HL-60 (cell line): ENCODE results near the gene PACRG.

Experiments
- DNase-seq, 2 experiments: peaks; one replicate each; pipeline ENCODE4 v3.0.0-alpha.2; 2010 to 2020; ENCODE audit warnings: low read depth in 1 of 2, low spot score in 1 of 2
- H3K27ac ChIP-seq: fragments of 250-450 bp; sonication (Bioruptor Pico); replicated peaks from 2 replicates; pipeline ENCODE4 v1.5.1; 2020; ENCODE audit warnings: mild to moderate bottlenecking, moderate library complexity
- H3K27me3 ChIP-seq: fragments of 250-450 bp; sonication (Bioruptor Pico); 2 replicates; pipeline ENCODE4 v1.5.1; 2021; ENCODE audit warnings: mild to moderate bottlenecking, moderate library complexity; ENCODE audit not compliant: insufficient read depth, poor library complexity, severe bottlenecking
- H3K4me3 ChIP-seq: replicated peaks from 2 replicates; pipeline ENCODE4 v1.5.1; 2011; ENCODE audit warnings: mild to moderate bottlenecking, control low read depth, low read length; ENCODE audit not compliant: insufficient read depth
- GABPA ChIP-seq: IDR thresholded peaks from 2 replicates; pipeline ENCODE4 v1.6.1; 2012; ENCODE audit warnings: low read depth
- POLR2AphosphoS5 ChIP-seq: IDR thresholded peaks from 2 replicates; pipeline ENCODE4 v1.6.1; 2012; ENCODE audit warnings: low read depth
- SPI1 ChIP-seq: IDR thresholded peaks from 2 replicates; pipeline ENCODE4 v1.6.1; 2012; ENCODE audit warnings: low read depth, mild to moderate bottlenecking, borderline replicate concordance
- TF ChIP-seq, protein P1 (sequence below): IDR thresholded peaks from one replicate; pipeline ENCODE4 v1.5.1; 2011; ENCODE audit warnings: low read length, control low read depth, inconsistent platforms; ENCODE audit not compliant: insufficient read depth
- TF ChIP-seq, protein P2 (sequence below): IDR thresholded peaks from 2 replicates; pipeline ENCODE4 v1.6.1; 2012; ENCODE audit warnings: low read depth; ENCODE audit not compliant: insufficient replicate concordance

The PACRG gene

DNA sequence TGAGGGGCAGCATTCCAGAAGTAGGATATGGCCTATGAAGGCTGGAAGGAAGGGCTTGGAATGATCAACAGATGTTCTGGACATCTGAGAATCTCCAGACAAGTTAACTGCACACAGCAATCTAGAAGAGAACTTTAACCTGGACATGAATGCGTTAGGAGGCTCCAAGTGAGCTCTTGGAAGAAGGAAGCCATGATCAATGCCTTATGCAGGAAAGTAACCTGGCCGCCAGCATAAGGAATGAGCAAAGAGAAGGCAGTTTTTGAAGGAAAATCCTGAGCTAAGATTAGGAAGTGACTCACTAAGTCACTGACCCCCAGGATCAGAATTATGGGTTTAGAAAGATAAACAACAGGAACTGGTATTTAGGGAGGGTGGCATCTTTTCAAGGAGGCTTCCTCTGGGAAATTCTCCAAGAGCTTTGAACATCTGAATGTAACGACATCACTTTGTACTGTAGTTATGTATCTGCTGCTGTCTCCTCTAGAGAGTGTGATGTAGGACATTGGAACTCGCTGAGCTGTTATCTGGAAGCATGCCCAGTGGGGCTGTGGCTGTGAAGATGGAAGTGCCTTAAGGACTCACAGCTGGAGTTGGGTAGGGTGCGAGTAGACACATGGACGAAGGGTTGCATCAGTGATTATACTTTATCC lies 236.8 kb downstream of the PACRG start:
- DNase-seq = no peak
- no peaks in the 10 kb centered on the region for H3K27me3 ChIP-seq
- H3K27ac ChIP-seq = no peak overlapping the region
- TF ChIP-seq, protein P1, sequence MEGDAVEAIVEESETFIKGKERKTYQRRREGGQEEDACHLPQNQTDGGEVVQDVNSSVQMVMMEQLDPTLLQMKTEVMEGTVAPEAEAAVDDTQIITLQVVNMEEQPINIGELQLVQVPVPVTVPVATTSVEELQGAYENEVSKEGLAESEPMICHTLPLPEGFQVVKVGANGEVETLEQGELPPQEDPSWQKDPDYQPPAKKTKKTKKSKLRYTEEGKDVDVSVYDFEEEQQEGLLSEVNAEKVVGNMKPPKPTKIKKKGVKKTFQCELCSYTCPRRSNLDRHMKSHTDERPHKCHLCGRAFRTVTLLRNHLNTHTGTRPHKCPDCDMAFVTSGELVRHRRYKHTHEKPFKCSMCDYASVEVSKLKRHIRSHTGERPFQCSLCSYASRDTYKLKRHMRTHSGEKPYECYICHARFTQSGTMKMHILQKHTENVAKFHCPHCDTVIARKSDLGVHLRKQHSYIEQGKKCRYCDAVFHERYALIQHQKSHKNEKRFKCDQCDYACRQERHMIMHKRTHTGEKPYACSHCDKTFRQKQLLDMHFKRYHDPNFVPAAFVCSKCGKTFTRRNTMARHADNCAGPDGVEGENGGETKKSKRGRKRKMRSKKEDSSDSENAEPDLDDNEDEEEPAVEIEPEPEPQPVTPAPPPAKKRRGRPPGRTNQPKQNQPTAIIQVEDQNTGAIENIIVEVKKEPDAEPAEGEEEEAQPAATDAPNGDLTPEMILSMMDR = no peak
- TF ChIP-seq GABPA = no peak
- TF ChIP-seq, protein P2, sequence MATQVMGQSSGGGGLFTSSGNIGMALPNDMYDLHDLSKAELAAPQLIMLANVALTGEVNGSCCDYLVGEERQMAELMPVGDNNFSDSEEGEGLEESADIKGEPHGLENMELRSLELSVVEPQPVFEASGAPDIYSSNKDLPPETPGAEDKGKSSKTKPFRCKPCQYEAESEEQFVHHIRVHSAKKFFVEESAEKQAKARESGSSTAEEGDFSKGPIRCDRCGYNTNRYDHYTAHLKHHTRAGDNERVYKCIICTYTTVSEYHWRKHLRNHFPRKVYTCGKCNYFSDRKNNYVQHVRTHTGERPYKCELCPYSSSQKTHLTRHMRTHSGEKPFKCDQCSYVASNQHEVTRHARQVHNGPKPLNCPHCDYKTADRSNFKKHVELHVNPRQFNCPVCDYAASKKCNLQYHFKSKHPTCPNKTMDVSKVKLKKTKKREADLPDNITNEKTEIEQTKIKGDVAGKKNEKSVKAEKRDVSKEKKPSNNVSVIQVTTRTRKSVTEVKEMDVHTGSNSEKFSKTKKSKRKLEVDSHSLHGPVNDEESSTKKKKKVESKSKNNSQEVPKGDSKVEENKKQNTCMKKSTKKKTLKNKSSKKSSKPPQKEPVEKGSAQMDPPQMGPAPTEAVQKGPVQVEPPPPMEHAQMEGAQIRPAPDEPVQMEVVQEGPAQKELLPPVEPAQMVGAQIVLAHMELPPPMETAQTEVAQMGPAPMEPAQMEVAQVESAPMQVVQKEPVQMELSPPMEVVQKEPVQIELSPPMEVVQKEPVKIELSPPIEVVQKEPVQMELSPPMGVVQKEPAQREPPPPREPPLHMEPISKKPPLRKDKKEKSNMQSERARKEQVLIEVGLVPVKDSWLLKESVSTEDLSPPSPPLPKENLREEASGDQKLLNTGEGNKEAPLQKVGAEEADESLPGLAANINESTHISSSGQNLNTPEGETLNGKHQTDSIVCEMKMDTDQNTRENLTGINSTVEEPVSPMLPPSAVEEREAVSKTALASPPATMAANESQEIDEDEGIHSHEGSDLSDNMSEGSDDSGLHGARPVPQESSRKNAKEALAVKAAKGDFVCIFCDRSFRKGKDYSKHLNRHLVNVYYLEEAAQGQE = no peak
- no peak for TF ChIP-seq SPI1
- no peak for TF ChIP-seq POLR2AphosphoS5
- no peak overlapping the region for H3K4me3 ChIP-seq

DNA sequence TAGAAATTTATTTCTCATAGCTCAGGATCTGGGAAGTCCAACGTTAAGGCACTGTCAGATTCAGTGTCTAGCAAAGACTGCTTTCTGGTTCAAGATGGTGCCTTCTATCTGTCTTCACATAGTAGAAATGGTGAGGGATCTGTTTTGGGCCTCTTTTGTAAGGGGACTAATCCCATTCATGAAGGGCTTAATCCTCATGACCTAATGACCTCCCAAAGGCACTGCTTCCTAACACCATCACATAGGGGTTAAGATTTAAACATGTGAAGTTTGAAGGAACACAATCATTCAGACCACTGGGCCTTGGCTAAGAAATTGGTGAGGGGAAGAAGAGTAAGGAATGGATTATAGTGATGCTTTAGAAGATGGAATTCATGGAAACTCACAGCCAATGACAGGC lies 237.6 kb downstream of the PACRG start:
- H3K27ac ChIP-seq = no peak overlapping the region
- no peak for TF ChIP-seq POLR2AphosphoS5
- DNase-seq = no peak
- no peak overlapping the region for H3K4me3 ChIP-seq
- no peaks in the 10 kb centered on the region for H3K27me3 ChIP-seq

DNA sequence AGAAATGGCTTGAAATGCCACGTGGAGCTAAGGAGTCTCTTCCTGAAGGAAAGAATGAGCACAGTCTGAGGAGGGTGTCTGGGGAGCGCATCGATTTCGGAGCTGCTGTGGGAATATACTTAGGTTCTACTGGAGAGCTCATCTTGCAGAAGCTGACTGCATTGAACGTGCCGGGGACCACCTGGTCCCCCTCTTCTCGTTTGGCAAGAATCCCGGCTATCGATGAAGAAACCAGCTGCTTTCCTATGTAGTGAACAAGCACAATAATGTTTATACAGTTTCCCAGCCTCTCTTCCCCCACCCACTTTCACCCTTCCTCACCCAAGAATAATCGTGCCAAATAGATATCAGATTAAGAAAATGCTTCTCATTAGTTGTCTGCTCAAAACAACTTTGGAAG lies 242.5 kb downstream of the PACRG start:
- TF ChIP-seq, protein P1 = no peak
- TF ChIP-seq, protein P2 = no peak
- TF ChIP-seq SPI1 (no peak), GABPA (no peak), POLR2AphosphoS5 (no peak)
- no peak overlapping the region for H3K27ac ChIP-seq

DNA sequence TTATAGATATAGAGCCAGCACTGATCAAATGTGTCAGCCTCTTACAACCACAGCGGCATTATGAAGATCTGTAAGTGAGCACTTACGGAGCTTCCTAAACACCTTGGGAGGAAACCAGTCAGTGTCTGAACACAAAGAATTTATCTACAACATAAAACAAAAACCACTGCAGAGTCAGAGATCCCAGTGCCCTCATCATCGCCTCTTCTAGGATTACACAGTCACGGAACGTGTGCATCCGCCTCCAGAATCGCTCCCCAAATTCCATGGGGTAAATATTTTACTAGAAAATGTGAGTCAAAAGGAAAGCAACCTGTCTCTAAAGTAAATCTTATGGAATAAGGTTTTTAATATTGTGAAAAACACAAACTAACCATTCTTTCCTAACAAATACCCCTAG lies 243.6 kb downstream of the PACRG start:
- H3K27ac ChIP-seq = no peak overlapping the region
- no peak overlapping the region for H3K4me3 ChIP-seq
- TF ChIP-seq, protein P2 = no peak
- TF ChIP-seq GABPA (no peak), POLR2AphosphoS5 (no peak)
- no peaks in the 10 kb centered on the region for H3K27me3 ChIP-seq
- DNase-seq = no peak

More for the DNA sequence above, 242.5 kb downstream of the PACRG start:
- no peak for DNase-seq
- no peaks in the 10 kb centered on the region for H3K27me3 ChIP-seq
- no peak overlapping the region for H3K4me3 ChIP-seq
